SH-SY5Y (cell line): ENCODE measurements around the gene ICA1L.

Source experiments
- GATA2 ChIP-seq: IDR thresholded peaks from 2 replicates; pipeline ENCODE4 v1.6.1; 2011; ENCODE audit warnings: mild to moderate bottlenecking, low read depth, low read length
- GATA3 ChIP-seq: IDR thresholded peaks from 2 replicates; pipeline ENCODE4 v1.6.1; 2011; ENCODE audit warnings: low read depth, mild to moderate bottlenecking, low read length, moderate library complexity

GRCh38 chr2:202765436-202765835, 106.1 kb downstream of the ICA1L start:
- no peak for TF ChIP-seq GATA2
- no peak for TF ChIP-seq GATA3
